Measurements from ENCODE around the gene TRIM38.
"Not testable (repeated sequence)": the region's sequence is repeated elsewhere in the genome, so short reads cannot be mapped to it uniquely, and the experiment has no call there.

Gene TRIM38

GRCh38 chr6:25942561-25943147 lies 19.9 kb upstream of the TRIM38 start:
- no peak for DNase-seq

DNA sequence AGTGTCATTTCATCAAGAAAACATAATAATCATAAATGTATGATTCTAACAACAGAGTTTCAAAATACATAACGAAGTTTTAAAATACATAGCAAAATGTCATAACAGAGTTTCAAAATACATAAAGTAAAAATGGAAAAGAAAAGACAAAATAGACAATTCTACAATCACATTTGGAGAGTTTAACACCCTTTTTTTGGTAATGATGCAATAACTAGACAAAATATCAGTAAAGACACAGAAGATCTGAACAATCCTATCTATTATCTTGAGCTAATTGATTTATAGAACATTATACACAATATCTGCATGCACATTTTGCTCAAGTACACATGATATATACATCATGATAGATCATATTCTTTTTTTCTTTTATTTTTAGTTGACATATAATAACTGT lies 18.7 kb upstream of the TRIM38 start:
- DNase-seq, result no peak

- no peak for DNase-seq
These were observed 17.7 kb upstream of the TRIM38 start for GRCh38 chr6:25944688-25945574.

DNA sequence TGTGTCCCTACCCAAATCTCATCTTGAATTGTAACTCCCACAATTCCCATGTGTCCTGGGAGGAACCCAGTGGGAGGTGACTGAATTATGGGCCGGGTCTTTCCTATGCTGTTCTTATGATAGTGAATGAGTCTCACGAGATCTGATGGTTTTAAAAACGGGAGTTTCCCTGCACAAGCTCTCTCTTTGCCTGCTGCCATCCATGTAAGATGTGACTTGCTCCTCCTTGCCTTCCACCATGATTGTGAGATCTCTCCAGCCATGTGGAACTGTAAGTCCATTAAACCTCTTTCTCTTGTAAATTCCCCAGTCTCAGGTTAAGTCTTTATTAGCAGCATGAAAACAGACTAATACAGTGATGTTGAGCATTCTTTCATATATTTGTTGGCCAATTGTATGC lies 16.9 kb upstream of the TRIM38 start:
- DNase-seq, result not testable (repeated sequence)

- DNase-seq, result no peak
These were observed 16.0 kb upstream of the TRIM38 start for GRCh38 chr6:25946631-25947030.

DNA sequence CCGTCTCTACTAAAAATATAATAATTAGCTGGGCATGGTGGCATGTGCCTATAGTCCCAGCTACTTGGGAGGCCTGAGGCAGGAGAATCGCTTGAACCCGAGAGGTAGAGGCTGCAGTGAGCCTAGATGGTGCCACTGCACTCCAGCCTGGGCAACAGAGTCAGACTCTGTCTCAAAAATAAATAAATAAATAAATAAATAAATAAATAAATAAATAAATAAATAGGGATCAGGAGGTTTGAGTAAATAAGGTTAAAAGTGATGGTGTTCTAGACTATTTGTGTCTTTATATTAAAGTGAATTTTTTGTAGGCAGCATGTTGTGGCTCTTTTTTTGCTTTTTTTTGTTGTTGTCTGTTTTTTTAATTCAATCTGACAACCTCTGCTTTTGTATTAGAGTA lies 15.1 kb upstream of the TRIM38 start:
- DNase-seq, result not testable (repeated sequence)

DNA sequence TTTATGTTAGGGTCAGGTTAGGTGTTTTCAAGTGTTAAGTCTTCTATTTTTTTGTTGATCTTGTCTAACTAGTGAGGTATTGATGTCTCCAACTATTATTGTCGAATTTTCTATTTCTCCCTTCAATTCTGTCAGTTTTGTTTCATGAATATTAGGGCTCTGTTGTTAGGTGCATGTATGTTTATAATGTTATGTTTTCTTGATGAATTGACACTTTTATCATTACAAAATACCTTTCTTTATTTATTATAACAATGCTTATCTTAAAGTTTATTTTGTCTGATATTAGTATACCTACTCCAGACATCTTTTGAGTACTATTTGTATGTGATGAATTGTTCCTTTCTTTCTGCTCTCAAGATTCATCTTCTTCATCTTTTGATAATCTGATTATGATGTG lies 12.9 kb upstream of the TRIM38 start:
- DNase-seq, result no peak

GRCh38 chr6:25950297-25950696 lies 12.3 kb upstream of the TRIM38 start:
- DNase-seq, result no peak

DNA sequence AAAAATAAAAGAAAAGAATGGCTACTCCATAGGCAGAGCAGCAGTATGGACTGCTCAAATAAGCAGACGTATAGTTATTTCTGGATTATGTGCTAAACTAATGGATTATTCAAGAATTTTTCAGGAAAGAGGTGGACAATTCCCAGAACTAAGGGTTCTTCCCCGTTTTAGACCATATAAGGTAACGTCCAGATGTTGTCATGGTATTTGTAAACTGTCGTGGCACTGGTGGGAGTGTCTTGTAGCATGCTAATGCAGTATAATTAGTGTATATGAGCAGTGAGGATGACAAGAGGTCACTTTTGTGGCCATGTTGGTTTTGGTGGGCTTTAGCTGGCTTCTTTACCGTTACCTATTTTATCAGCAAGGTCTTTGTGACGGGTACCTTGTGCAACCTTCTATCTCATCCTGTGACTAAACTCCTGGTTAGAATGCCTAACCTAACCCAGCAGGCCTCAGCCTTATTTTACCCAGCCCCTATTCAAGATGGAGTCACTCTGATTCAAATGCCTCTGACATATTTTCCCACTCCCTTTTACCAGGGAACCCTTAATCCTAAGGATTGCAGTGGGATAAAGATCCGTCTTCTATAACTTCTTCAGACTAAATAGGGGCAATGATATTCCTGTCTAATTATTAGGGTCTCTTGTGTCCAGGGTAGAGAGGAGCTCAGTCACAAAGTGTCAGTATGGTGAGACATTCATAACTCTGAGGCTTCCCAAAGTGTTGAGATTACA lies 11.1 kb upstream of the TRIM38 start:
- no peak for DNase-seq

DNA sequence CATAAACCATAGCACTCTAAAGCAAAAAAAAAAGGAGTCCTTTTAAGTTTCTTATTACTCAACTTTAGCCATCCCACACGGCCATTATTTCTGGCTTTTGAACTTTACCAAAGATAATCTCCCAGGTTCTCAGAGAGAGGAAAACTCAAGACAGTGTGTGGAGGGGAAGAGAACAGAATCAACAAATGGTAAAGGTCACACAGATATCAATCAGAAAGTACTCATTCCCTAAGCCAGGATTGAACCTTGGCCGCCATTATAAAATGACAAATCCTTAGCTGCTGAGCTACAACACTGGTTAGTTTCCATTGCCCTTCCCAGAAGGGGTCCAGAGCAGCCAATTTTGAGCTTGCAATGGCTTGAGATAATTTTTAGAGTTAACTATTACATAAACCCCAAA lies 10.1 kb upstream of the TRIM38 start:
- DNase-seq, result no peak

GRCh38 chr6:25953733-25954132 lies 8.9 kb upstream of the TRIM38 start:
- DNase-seq, result no peak

DNA sequence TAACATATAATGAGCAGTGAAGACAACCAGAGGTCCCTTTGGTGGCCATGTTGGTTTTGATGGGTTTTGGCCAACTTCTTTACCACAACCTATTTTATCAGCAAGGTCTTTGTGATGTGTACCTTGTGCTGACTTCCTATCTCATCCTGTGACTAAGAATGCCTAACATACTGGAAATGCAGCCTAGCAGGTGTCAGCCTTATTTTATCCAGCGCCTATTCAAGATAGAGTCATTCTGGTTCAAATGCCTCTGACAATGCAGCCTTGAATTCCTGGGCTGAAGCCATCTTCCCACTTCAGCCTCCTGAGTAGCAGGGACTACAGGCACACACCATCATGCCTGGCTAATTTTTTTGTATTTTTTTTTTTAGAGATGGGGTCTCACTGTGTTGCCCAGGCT lies 7.8 kb upstream of the TRIM38 start:
- DNase-seq, result no peak

GRCh38 chr6:25956226-25956625 lies 6.4 kb upstream of the TRIM38 start:
- DNase-seq, result no peak

GRCh38 chr6:25958700-25959162 lies 3.9 kb upstream of the TRIM38 start:
- no peak for DNase-seq

DNA sequence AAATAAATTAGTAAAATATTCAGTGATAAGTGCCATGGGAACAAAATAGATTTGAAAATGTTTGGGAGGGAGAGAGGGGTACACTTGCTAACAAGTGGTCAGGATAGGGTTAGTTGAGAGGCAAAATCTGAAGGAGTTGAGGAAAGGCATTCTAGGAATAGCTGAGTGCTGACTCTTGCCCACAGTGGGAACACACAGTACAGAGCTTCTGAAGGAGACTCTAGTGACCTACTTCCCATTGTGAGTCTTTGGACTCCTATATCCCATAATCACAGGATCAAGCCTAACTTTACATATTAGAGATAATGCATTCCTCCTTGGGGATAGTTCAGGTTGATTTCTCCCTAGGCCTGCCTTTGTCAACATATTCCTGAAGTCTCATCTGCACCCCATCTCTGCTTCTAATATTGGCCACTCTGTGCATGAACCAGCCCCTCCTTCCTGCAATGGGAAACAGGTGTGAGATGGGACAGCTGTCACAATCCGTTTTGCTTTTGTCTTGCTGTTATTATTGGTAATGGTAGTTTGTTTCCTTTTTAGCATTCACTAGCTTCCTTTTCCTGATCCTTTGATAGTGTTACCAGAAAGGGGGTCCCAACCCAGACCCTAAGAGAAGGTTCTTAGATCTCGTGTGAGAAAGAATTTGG lies 2.6 kb upstream of the TRIM38 start:
- DNase-seq, result no peak

DNA sequence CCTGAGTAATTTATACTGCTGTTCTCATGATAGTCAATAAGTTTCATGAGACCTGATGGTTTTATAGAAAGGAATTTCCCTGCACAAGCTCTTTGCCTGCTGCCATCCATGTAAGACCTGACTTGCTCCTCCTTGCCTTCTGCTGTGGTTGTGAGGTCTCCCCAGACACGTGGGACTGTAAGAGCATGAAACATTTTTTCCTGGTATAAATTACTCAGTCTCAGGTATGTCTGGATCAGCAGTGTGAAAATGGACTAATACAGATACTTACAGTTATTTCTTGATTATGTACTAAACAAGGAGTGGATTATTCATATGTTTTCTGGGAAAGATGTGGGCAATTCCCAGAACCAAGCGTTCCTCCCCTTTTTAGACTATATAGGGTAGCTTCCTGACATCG lies 1.9 kb upstream of the TRIM38 start:
- no peak for DNase-seq

DNA sequence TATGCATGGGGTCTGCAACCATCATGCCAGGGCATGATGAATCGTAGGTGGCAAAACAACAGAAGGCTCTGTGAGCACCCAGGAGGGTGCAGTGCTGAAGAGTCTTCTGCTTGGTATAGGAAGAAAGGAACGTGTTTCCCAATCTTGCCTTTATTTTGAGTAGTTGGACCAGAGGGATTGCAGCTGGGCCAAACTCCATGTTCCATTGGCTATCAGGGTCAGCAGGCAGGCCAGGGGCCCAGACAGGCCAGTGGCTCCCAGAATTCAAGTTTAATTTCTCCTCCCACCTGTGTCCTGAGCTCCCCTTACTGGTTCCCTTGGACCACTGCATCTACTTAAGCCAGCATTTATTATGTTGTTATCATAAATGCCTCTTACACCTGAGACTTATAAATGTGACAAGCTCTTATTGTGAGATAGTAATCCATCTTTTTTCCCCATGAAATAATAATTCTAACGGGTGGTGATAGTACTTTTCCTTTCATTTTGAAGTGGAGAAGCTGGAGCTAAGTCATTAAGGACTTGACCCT lies 918 bp upstream of the TRIM38 start:
- no peak for DNase-seq

DNA sequence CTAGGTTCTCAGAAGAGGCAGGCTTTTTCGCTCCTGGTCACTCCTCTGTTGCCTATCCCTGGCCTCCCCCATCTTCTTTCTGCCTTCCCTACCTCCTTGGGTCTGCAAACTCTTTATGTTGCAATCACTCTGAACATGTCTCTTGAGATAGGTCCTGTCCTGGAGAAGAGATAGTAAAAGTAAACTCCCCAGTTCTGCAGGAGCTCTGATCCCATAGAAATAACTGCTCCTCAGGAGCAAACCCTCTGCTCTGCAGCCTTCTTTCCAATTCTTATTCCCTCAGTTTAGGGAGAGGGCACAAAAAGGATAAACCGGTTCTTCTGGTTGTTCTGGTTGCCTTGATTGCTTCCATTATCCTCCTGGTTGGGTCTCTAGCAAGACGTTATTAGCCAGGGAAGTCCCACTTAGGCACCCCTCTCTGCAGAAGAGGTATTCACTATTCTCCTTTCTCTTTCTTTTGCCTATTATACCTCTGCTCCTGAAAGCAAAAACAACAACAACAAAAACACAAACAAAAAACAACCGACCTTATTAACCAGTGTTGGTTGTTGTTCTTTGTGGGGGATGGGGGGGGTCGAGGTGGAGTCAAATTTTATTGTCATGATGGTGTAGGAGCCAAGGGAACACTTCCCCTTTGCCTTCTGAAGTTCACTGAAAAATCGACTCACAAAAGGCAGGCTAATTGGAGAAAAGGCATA lies 973 bp downstream of the TRIM38 start:
- peak; percentile 66 for DNase-seq

DNA sequence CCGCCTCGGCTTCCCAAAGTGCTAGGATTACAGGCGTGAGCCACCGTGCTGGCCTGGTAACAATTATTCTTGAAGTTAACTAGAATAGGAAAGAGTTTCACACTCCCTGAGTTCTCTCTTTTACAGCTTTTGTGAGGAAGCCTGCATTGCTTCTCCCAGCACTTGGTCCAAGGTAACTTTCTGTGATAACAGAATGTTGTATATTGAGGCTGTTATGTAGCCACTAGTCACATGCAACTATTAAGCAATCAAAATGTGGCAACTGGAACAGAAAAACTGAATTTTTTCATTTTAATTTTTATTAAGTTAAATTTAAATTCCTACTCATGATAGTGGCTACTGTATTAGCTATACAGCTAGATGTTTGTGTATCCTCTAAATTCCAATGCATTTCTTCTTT lies 2.5 kb downstream of the TRIM38 start:
- no peak for DNase-seq

GRCh38 chr6:25966711-25967110 lies 4.1 kb downstream of the TRIM38 start:
- DNase-seq, result no peak

DNA sequence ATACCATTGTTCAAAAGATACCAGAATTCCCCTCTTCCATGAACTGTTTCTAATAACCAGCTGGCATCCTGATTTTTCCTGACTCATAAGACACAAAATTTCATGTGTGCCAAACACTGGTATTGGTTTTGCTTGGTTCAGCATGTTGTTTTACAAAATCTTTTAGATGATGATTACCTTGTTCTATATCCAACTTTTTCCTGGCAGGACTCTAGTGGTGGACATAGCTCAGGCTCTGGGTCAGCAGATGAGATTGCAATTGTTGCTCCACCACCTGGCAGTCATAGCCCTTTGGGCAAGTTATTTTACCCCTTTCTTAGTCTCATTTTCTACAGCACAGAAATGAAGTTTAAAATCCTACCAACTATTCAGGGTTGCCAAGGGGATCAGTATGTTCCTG lies 6.2 kb downstream of the TRIM38 start:
- no peak for DNase-seq

DNA sequence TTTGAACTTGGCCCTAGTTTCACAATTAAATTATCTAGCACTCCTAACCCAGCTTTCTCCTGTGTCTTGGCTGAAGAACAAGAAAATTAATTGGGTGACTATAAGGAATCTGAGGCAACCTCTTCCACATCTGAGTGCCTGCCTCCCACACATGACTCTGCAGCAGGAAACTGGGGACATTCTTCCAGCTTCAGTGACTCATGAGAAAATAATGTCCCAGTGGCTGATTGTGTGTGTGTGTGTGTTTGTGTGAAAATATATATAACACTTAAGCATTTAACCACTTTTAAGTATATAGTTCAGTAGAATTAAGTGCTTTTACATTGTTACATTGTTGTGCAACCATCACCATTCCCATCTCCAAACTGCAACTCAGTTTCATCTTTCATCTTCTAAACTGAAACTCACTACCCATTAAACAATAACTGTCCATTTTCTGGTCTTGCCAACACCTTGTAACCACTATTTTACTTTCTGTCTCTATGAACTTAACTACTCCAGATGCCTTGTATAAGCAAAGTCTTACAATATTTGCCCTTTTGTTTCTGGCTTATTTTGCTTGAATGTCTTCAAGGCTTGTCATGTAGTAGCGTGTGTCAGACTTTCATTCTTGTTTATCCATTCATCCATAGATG lies 8.7 kb downstream of the TRIM38 start:
- no peak for DNase-seq
